Esophagus squamous epithelium (tissue), 4 donors: ENCODE measurements around the gene WFDC8. TPM values are rescaled to one million over a fixed set of nuclear protein-coding genes. Genes with fewer than 3 reads are reported as not detected.

Source experiments
- small RNA-seq, 4 donors: library from RNA; depleted of rRNA; stranded (forward); fragments of <200 nt; gene quantifications; one replicate each; pipeline ENCODE3, GENCODE V24; 2016
- total RNA-seq, 4 donors: library from RNA; depleted of rRNA; stranded (reverse); fragments of >200 nt; gene quantifications; one replicate each; pipeline ENCODE4 v1.1.0, GENCODE V29; 2016

Gene WFDC8
- total RNA-seq, 4 donors from 2014 or later, result not detected

Small RNAs within 50 kb of the gene (small RNA-seq; reads per million reads assigned to genes)
- 0 reads per million in 4 donors for gene AL031663.1
- gene HSPD1P21, result 0 reads per million in 4 donors
- 0 reads per million in 4 donors for gene RNA5SP485

Other genes with a start within 250 kb of the WFDC8 start
- gene SDC4, start 230.9 kb downstream of the WFDC8 start, total RNA-seq, result 100 to 1,000 TPM in 3 of 4 donors, 10 to 100 TPM in 1; 88.1 to 174 (median 120) TPM
- 10 to 100 TPM; 22.3 to 32.4 (median 27.0) TPM for gene SYS1, start 216.1 kb downstream of the WFDC8 start, total RNA-seq
- gene TP53TG5, start 201.0 kb downstream of the WFDC8 start, total RNA-seq, result not detected
- gene DBNDD2, start 171.0 kb downstream of the WFDC8 start, total RNA-seq, result 10 to 100 TPM; 14.1 to 39.3 (median 32.2) TPM
- gene PIGT, start 163.1 kb downstream of the WFDC8 start, total RNA-seq, result 10 to 100 TPM; 38.6 to 48.1 (median 44.0) TPM
- 10 to 100 TPM in 1 of 4 donors, under 1 TPM in 1, not detected in 2; 0.99 to 37.7 TPM for gene WFDC2, start 109.5 kb downstream of the WFDC8 start, total RNA-seq
- gene SPINT3, start 63.7 kb downstream of the WFDC8 start, total RNA-seq, result not detected
- not detected for gene WFDC6, start 39.8 kb downstream of the WFDC8 start, total RNA-seq
- not detected for gene EPPIN, start 31.9 kb downstream of the WFDC8 start, total RNA-seq
- gene WFDC10A, start 50.5 kb upstream of the WFDC8 start, total RNA-seq, result not detected
- not detected for gene WFDC9, start 52.0 kb upstream of the WFDC8 start, total RNA-seq
- gene WFDC11, start 91.0 kb upstream of the WFDC8 start, total RNA-seq, result not detected
- not detected for gene WFDC13, start 122.8 kb upstream of the WFDC8 start, total RNA-seq
- gene WFDC10B, start 125.7 kb upstream of the WFDC8 start, total RNA-seq, result not detected
- gene SPINT4, start 143.1 kb upstream of the WFDC8 start, total RNA-seq, result not detected
- gene WFDC3, start 212.6 kb upstream of the WFDC8 start, total RNA-seq, result 1 to 10 TPM in 1 of 4 donors, not detected in 3; 1.3 TPM
- gene DNTTIP1, start 212.7 kb upstream of the WFDC8 start, total RNA-seq, result 10 to 100 TPM; 13.9 to 23.1 (median 20.3) TPM
- gene UBE2C, start 233.4 kb upstream of the WFDC8 start, total RNA-seq, result 10 to 100 TPM; 17.4 to 54.4 (median 31.2) TPM
- 1 to 10 TPM in 1 of 4 donors, not detected in 3; 1.1 TPM for gene TNNC2, start 248.0 kb upstream of the WFDC8 start, total RNA-seq